ENCODE data around the gene LMBR1L.
A peak's percentile ranks its signal among the peaks of the same experiment; 100 is the strongest.

Gene LMBR1L

DNA sequence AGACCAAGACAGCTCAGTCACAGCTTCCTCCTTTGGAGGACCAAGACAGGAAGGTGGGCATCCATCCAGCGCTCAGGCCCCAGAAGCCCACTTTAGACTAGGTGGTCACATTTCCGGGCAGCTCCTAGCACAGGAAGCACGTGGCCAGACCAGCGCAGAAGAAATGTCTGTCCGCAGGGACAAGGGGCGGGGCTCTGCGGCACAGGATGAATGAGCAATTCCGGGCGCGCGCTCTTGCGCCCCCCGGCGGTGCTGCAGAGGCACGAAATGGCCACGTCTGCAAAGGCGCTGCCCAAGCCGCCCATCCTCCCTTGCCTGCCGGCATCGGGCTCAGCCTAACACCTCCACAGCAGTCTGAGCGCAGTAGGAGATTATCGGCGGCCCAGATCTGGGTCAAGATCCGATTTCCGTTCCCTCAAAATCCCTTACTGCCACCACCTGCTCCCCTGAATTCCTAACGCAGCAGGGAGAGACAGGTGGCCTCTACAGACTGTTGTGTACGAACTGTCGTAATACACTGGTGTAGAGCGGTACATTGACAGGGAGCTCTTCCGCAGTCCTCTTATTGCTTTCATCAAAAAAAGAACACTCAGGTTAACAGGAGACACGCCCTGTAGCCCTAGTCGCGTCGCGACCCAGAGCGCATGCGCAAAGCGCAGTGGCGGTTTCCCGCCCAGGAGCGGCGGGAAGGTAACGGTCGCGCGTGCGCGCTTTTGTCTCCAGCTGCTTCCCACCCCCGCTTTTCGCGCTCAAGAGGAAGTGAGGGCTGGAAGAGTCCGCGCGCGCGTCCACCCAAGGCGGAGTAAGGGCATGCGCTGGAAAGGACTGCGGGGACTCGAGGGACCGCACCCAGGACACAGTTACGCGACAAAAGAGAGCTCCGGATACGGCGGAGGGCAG lies 19.8 kb upstream of the LMBR1L start (continued):
- TF ChIP-seq ZBTB1 (tag by site-specific recombination; IDR thresholded peaks at IDR 0.05) = peak; percentile 56; the same call in 1 of the 2 replicates
- TF ChIP-seq ZNF157 (tag by site-specific recombination; IDR thresholded peaks at IDR 0.05) = no peak
- peak; percentile 54; the same call in 1 of the 2 replicates for TF ChIP-seq ZFP69B (tag by site-specific recombination; IDR thresholded peaks at IDR 0.05)
- peak; percentile 81 for TF ChIP-seq ZNF324 (tag by site-specific recombination; IDR thresholded peaks at IDR 0.05)
- TF ChIP-seq ZNF133 (tag by site-specific recombination; IDR thresholded peaks at IDR 0.05) = no peak
- peak; percentile 66; the same call in 1 of the 2 replicates for TF ChIP-seq ZNF24 (tag by site-specific recombination; IDR thresholded peaks at IDR 0.05)
- no peak for TF ChIP-seq ZBTB20 (tag by site-specific recombination; IDR thresholded peaks at IDR 0.05)
- TF ChIP-seq ZNF18 (tag by site-specific recombination; IDR thresholded peaks at IDR 0.05) = 0 out of 2 replicates have a peak, but pooled peaks have one; percentile 71
- TF ChIP-seq KLF8 (tag by site-specific recombination; IDR thresholded peaks at IDR 0.05) = peak; percentile 73
- no peak; the same call in 1 of the 2 replicates for TF ChIP-seq ZNF561 (tag by site-specific recombination; IDR thresholded peaks at IDR 0.05; ENCODE audit: borderline replicate concordance)
- peak; percentile 34; the same call in 1 of the 2 replicates for TF ChIP-seq ZNF394 (tag by site-specific recombination; IDR thresholded peaks at IDR 0.05; ENCODE audit: borderline replicate concordance)
- no peak for TF ChIP-seq ZNF621 (tag by site-specific recombination; IDR thresholded peaks at IDR 0.05)
- peak; percentile 72 for TF ChIP-seq SP2 (tag by site-specific recombination; IDR thresholded peaks at IDR 0.05)
- TF ChIP-seq ZNF184 (tag by site-specific recombination; IDR thresholded peaks at IDR 0.05) = no peak
- TF ChIP-seq ZNF518A (tag by site-specific recombination; conservative IDR thresholded peaks at IDR 0.05; ENCODE audit: low read depth) = peak; percentile 30; the same call in 1 of the 2 replicates
- TF ChIP-seq ZNF514 (tag by site-specific recombination; IDR thresholded peaks at IDR 0.05) = no peak
- TF ChIP-seq ZBTB49 (tag by site-specific recombination; IDR thresholded peaks at IDR 0.05; ENCODE audit: low read depth) = peak; percentile 90
- no peak for TF ChIP-seq ZNF830 (tag by site-specific recombination; IDR thresholded peaks at IDR 0.05; ENCODE audit: low read depth)
- peak; percentile 40; the same call in 1 of the 2 replicates for TF ChIP-seq ZNF391 (tag by site-specific recombination; IDR thresholded peaks at IDR 0.05; ENCODE audit: borderline replicate concordance, low read depth)
- 0 out of 2 replicates have a peak, but pooled peaks have one; percentile 16 for TF ChIP-seq ZIC2 (tag by site-specific recombination; IDR thresholded peaks at IDR 0.05)
- peak; percentile 78 for TF ChIP-seq SP7 (tag by site-specific recombination; IDR thresholded peaks at IDR 0.05)
- no peak for TF ChIP-seq ZNF23 (tag by site-specific recombination; IDR thresholded peaks at IDR 0.05; ENCODE audit: borderline replicate concordance)
- peak; percentile 58; the same call in 1 of the 2 replicates for TF ChIP-seq ZNF558 (tag by site-specific recombination; IDR thresholded peaks at IDR 0.05)
- peak; percentile 78; the same call in 1 of the 2 replicates for TF ChIP-seq PATZ1 (tag by site-specific recombination; IDR thresholded peaks at IDR 0.05)
- TF ChIP-seq SCRT1 (tag by site-specific recombination; IDR thresholded peaks at IDR 0.05; ENCODE audit: borderline replicate concordance) = peak; percentile 58
- TF ChIP-seq ZNF202 (tag by site-specific recombination; IDR thresholded peaks at IDR 0.05; ENCODE audit: borderline replicate concordance) = no peak
- TF ChIP-seq ZFP37 (tag by site-specific recombination; IDR thresholded peaks at IDR 0.05) = peak; percentile 84; the same call in 1 of the 2 replicates
- peak; percentile 66 for TF ChIP-seq ZNF629 (tag by site-specific recombination; IDR thresholded peaks at IDR 0.05)
- no peak for TF ChIP-seq GLIS2 (tag by site-specific recombination; IDR thresholded peaks at IDR 0.05)
